IPS-18c (cell line): ENCODE measurements around the gene TAPBPL.
"Not testable (repeated sequence)": the region's sequence is repeated elsewhere in the genome, so short reads cannot be mapped to it uniquely, and the experiment has no call there.

Experiments
- H3K4me3 ChIP-seq: 2 replicates; pipeline ENCODE4 v1.7.0; 2013; ENCODE audit warnings: low read depth, mild to moderate bottlenecking, low read length, moderate library complexity; ENCODE audit not compliant: insufficient read depth
- H3K9me3 ChIP-seq: one replicate; pipeline ENCODE4 v1.6.1; 2013; ENCODE audit warnings: mild to moderate bottlenecking, low read length, moderate library complexity; ENCODE audit not compliant: control insufficient read depth, insufficient read depth

TAPBPL gene

GRCh38 chr12:6469609-6470374 lies 17.9 kb downstream of the TAPBPL start:
- no peaks in the 10 kb centered on the region for H3K9me3 ChIP-seq
- H3K4me3 ChIP-seq = peak overlapping the region; percentile 96

DNA sequence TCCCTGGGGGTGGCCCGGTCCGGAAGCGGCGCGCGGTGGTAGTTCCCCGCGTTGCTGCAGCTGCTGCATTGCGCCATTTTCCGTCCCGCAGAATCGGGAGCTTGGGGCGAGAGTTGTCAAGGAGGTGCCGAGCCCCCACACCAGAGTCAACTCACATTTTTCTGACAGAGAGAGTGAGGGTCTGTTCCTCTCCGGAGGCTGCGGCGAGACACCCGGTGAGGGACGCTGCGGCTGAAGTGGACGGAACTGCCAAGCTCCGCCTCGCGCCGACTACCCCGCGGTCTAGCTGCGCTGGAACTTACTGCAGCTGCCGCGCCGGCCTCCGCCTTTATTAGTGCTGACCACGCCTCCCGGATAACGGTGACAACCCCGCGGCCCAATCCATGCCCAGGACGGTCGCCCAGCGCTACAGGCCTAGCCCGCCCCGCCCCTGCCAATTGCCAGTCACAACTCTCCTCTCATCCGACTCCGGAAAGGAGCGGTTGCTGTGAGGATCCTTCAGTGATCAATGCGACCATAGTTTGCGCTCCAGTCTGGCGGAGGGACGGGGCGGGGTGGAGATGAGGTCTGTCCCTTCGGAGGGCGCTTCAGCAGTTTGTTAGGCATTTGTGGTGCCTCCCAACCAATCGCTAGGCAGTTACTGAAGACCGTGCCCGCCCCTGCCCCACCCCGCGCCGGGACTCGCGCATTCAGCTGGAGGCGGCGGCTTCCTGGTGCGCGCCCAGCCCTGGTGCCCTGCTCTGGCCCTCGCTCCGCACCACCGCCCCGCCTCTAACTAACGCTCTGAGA lies 18.7 kb downstream of the TAPBPL start, which contains the start of gene VAMP1:
VAMP1 (minus strand) TSS at position 303 of the 789 bp plus-strand sequence; CDS start at position 157, 146 bp downstream.
- Histone ChIP-seq H3K9me3 (no peaks in the 10 kb centered on the region), H3K4me3 (peak within 1 kb of the TSS; percentile 96)

- Histone ChIP-seq H3K4me3 (no peak overlapping the region), H3K9me3 (peaks cover 2% of the 10 kb centered on the region)
Observed at GRCh38 chr12:6471989-6472360, 20.1 kb downstream of the TAPBPL start.

DNA sequence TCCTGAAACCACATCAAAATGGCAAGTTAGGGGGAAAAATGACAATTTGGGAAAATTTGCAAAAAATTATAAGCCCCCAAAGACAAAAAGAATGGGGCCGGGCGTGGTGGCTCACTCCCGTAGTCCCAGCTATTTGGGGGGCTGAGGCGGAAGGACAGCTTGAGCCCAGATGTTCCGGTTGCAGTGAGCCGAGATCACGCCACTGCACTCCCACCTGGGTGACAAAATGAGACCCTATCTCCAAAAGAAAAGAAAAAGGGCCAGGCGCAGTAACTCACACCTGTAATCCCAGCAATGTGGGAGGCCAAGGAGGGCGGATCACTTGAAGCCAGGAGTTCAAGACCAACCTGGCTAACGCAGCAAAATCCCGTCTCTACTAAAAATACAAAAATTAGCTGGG lies 20.6 kb downstream of the TAPBPL start:
- no peak overlapping the region for H3K4me3 ChIP-seq
- peaks cover 2% of the 10 kb centered on the region for H3K9me3 ChIP-seq

- not testable (repeated sequence) for H3K4me3 ChIP-seq, H3K9me3 ChIP-seq
Observed at GRCh38 chr12:6475233-6475975, 23.6 kb downstream of the TAPBPL start.

DNA sequence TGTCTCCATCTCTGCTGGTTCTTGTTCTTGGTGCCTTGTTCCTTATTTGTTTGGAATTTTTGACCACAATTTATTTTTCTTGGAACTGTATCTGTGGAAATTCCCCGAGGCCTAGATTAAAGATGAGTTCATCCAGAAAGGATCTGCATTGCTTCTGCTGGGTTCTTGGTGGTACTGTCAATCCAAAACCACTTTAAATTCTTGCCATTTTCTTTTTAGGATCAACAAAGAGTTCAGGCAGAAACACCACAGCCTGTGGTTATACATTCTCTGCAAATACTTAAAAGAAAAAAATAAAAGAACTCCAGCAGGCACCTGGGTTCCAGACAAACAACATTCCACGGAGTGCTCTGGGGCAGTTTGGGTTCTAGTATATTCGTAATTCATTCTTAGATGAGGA lies 24.6 kb downstream of the TAPBPL start:
- no peak overlapping the region for H3K4me3 ChIP-seq
- peaks cover 2% of the 10 kb centered on the region for H3K9me3 ChIP-seq

DNA sequence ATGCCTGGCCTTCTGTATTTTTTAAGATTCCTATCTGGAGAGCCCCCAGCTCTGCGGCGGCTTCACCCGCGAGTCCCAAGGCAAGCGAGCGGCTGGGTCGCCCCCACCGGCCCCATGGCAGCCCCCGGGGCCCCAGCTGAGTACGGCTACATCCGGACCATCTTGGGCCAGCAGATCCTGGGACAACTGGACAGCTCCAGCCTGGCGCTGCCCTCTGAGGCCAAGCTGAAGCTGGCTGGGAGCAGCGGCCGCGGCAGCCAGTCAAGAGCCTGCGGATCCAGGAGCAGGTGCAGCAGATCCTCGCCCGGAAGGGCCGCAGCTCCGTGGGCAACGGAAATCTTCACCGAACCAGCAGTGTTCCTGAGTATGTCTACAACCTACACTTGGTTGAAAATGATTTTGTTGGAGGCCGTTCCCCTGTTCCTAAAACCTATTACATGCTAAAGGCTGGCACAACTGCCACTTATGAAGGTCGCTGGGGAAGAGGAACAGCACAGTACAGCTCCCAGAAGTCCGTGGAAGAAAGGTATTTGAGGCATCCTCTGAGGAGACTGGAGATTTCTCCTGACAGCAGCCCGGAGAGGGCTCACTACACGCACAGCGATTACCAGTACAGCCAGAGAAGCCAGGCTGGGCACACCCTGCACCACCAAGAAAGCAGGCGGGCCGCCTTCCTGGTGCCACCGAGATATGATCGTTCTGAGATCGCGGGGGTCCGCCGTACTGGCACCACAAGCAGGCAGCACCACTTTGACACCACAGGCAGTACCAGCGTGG lies 25.9 kb downstream of the TAPBPL start:
- not testable (repeated sequence) for H3K4me3 ChIP-seq, H3K9me3 ChIP-seq

DNA sequence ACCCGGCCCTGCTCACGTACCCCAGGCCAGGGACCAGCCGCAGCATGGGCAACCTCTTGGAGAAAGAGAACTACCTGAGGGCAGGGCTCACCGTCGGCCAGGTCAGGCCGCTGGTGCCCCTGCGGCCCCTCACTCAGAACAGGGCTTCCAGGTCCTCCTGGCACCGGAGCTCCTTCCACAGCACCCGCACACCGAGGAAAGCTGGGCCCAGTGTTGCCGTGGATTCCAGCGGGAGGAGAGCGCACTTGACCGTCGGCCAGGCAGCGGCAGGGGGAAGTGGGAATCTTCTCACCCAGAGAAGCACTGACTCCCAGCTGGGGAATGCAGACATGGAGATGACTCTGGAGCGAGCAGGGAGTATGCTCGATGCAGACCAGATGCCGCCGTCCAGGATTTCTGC lies 26.6 kb downstream of the TAPBPL start:
- H3K4me3 ChIP-seq = no peak overlapping the region
- peaks cover 2% of the 10 kb centered on the region for H3K9me3 ChIP-seq

GRCh38 chr12:6488240-6488639 lies 36.4 kb downstream of the TAPBPL start:
- Histone ChIP-seq H3K4me3 (no peak overlapping the region), H3K9me3 (no peaks in the 10 kb centered on the region)

- H3K4me3 ChIP-seq = no peak overlapping the region
- no peaks in the 10 kb centered on the region for H3K9me3 ChIP-seq
Observed at GRCh38 chr12:6489449-6489848, 37.6 kb downstream of the TAPBPL start.

GRCh38 chr12:6490673-6491072 lies 38.8 kb downstream of the TAPBPL start:
- not testable (repeated sequence) for H3K4me3 ChIP-seq, H3K9me3 ChIP-seq

DNA sequence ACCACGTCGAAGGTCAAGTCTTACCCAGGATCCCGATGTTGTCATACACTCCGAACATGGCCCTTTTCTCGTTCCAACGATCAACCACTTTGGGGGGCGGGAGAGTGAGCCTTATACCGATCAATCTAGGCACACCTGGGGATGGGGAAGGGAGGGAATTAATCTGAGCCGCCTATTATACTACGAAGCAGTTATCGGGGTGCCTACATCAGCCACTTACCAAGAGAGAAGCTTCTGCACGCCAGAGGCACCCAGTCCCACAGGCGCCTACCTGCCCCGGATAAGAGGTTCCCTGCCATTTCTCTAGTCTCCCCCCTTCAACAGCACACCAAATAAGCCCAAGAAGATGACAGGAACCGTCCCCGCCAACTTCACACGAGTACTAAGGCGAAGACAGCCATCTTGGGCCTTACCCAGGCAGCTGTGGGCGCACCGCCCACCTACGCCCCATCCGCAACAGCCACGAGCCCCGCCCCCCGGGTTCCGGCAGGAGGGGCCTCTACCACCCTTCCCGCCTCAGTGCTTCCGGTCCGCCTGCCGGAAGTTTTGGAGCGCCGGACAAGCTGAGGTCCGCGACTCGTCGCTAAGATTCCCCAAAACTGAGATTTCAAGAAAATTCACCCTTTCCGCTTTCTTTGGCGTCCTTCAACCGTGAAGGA lies 41.1 kb downstream of the TAPBPL start, which contains the start of gene MRPL51:
MRPL51 (minus strand) TSS at position 425 of the 659 bp plus-strand sequence; CDS start at position 299, 126 bp downstream.
- H3K4me3 ChIP-seq = peak within 1 kb of the TSS; percentile 98
- no peaks in the 10 kb centered on the region for H3K9me3 ChIP-seq

DNA sequence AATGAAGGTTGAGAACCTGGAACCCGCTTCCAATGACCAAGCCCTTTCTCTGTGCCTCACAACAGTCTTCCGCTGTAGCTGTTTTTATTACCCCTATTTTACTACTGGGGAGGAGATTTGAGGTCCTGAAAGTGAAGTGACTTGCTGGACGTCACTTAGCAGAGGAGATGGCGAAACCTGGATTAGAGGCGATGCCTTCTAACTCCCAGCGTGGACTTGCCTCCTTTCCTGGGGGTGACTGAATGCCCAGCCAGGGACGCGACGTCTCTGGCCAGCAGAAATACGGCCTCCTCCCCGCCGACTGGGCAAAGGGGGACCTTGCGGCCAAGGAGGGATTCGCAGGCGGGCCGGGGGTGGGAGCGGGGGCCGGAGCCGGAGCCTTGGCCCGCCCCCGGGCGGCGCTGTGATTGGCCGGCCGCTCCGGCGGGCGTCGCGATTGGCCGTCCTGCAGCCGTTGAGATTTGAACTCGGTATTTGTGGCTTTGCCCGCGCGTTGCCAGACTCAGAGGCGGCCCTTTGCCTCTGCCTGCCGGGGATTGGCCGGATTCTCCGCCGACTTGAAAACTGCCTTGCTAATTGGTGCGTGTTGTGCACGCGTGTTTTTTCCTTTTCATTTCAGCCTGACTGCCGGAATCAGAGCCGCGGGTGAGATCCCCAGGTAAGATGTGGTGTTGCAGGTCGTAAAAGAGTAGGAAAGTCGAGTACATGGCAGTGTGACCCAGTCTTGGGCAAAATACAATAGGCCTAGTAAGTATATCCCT lies 41.8 kb downstream of the TAPBPL start, which contains the start of gene NCAPD2:
NCAPD2 (plus strand) TSS at position 606 of the 761 bp plus-strand sequence. CDS start 997 bp downstream, outside the sequence.
- Histone ChIP-seq H3K4me3 (peak within 1 kb of the TSS; percentile 98), H3K9me3 (no peaks in the 10 kb centered on the region)

GRCh38 chr12:6494258-6494743 lies 42.5 kb downstream of the TAPBPL start:
- Histone ChIP-seq H3K4me3 (peak overlapping the region; percentile 98), H3K9me3 (no peaks in the 10 kb centered on the region)

DNA sequence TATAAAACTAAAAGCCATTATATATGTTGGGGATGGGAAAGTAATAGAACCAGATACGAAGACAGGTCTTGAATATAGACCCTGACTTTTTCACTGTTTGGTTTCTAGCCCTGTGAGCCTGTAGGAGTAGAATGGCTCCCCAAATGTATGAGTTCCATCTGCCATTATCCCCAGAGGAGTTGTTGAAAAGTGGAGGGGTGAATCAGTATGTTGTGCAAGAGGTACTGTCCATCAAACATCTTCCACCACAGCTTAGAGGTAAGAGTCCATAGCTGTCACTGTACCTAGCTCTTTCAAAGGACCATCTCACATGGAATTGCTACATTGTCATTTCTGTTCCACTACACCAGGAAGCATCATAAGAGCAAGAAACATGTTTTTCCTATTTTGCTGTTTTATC lies 43.1 kb downstream of the TAPBPL start:
- no peaks in the 10 kb centered on the region for H3K9me3 ChIP-seq
- H3K4me3 ChIP-seq = peak overlapping the region; percentile 98; the same call in 1 of the 2 replicates
